HepG2 (cell line): Measurements from ENCODE around the gene PRR29. TPM values are rescaled to one million over a fixed set of nuclear protein-coding genes. Genes with fewer than 3 reads are reported as not detected.

Experiments used
- ATAC-seq: fragments of 200-7000 bp; cut with Tn5 transposase; 3 replicates; pipeline ENCODE4 v1.9.1; 2020; ENCODE audit warnings: mild to moderate bottlenecking, moderate library complexity
- BruUV-seq: library from RNA; stranded (reverse); fragments of 400-500 nt; replicated peaks from 2 replicates; lab custom pipeline; 2021; lab: Mats Ljungman, UMichigan
- CTCF ChIA-PET: fragments of 300-600 bp; formaldehyde crosslinking; extraction: SDS; loops from one replicate; lab custom pipeline; 2021; ENCODE audit warnings: low total read pairs, inconsistent platforms, low intra/inter-chr PET ratio; lab: Yijun Ruan, JAX
- POLR2A ChIA-PET: fragments of 350-600 bp; sonication (Branson Sonifier 250); formaldehyde crosslinking; loops from one replicate; lab custom pipeline; 2020; ENCODE audit warnings: antibody characterized with exemption, inconsistent platforms; lab: Yijun Ruan, JAX
- DNase-seq: peaks from one replicate; pipeline ENCODE4 v3.0.0-alpha.2; 2015; ENCODE audit warnings: low spot score
- FAIRE-seq: peaks from 3 replicates; lab custom pipeline; 2011; peaks lifted over from hg19 to GRCh38; lab: Jason Lieb, UNC
- H2AFZ ChIP-seq: one replicate; pipeline ENCODE4 v1.6.1; 2011; ENCODE audit warnings: low read length, inconsistent platforms
- H3K27ac ChIP-seq: fragments of 300-600 bp; 3 replicates; pipeline ENCODE4 v1.8.0; 2011; ENCODE audit warnings: mixed run types, mild to moderate bottlenecking, mixed read lengths, low read length, inconsistent platforms; ENCODE audit not compliant: insufficient read depth; ENCODE audit errors: extremely low read length
- H3K27me3 ChIP-seq, 2 experiments: fragments of 200-600 bp in 1 of 2; 2 replicates in 1 of 2; 3 replicates in 1 of 2; pipeline versions ENCODE4 v1.6.0 to v1.8.0; 2011; ENCODE audit warnings: low read length in 2 of 2, mild to moderate bottlenecking in 2 of 2, moderate library complexity in 2 of 2, inconsistent platforms in 1 of 2; ENCODE audit not compliant: insufficient read depth in 2 of 2, control insufficient read depth in 1 of 2
- H3K36me3 ChIP-seq, 2 experiments: fragments of 200-600 bp in 1 of 2; replicated peaks in 1 of 2; 2 replicates in 1 of 2; 3 replicates in 1 of 2; pipeline versions ENCODE4 v1.5.1 to v1.8.0; 2011; ENCODE audit warnings: low read length in 2 of 2, inconsistent platforms in 1 of 2; ENCODE audit not compliant: insufficient read depth in 2 of 2, control insufficient read depth in 1 of 2
- H3K4me1 ChIP-seq: 2 replicates; pipeline ENCODE4 v1.5.1; 2012; ENCODE audit warnings: low read length, inconsistent platforms; ENCODE audit not compliant: insufficient read depth
- H3K4me2 ChIP-seq: 2 replicates; pipeline ENCODE4 v1.6.0; 2011; ENCODE audit warnings: low read depth, low read length, inconsistent platforms
- H3K4me3 ChIP-seq, 3 experiments: fragments of 200-600 bp in 1 of 3; sonication (generic), shearing (Covaris generic) in 1 of 3; replicated peaks in 1 of 3; 2 replicates each; pipeline ENCODE4 v1.5.1; 2011 to 2016; ENCODE audit warnings: low read length in 3 of 3, inconsistent platforms in 2 of 3, low read depth in 2 of 3, mild to moderate bottlenecking in 2 of 3, control low read depth in 1 of 3, mixed read lengths in 1 of 3; ENCODE audit not compliant: insufficient read depth in 1 of 3
- H3K79me2 ChIP-seq: one replicate; pipeline ENCODE4 v1.6.1; 2011; ENCODE audit warnings: low read length, inconsistent platforms; ENCODE audit not compliant: insufficient read depth
- H3K9ac ChIP-seq: 2 replicates; pipeline ENCODE4 v1.6.0; 2011; ENCODE audit warnings: mild to moderate bottlenecking, low read depth, low read length, inconsistent platforms; ENCODE audit not compliant: insufficient read depth
- H3K9me3 ChIP-seq: 2 replicates; pipeline ENCODE4 v1.5.1; 2012; ENCODE audit warnings: mild to moderate bottlenecking, low read length
- H4K20me1 ChIP-seq: 2 replicates; pipeline ENCODE4 v1.6.0; 2011; ENCODE audit warnings: inconsistent platforms, mild to moderate bottlenecking, low read length, moderate library complexity; ENCODE audit not compliant: insufficient read depth
- EHMT2 ChIP-seq: fragments of 200-600 bp; sonication (generic); IDR thresholded peaks from 2 replicates; pipeline ENCODE4 v1.7.0; 2017; ENCODE audit warnings: antibody characterized with exemption, low read depth, low read length, borderline replicate concordance
- HMG20B ChIP-seq: conservative IDR thresholded peaks from 2 replicates; pipeline ENCODE4 v1.6.1; 2016; ENCODE audit warnings: missing genetic modification reagents, missing compliant biosample characterization
- HNF4G ChIP-seq, 2 experiments: sonication (generic) in 1 of 2; formaldehyde crosslinking in 1 of 2; IDR thresholded peaks; 2 replicates each; pipeline versions ENCODE4 v1.4.0 to v1.6.1; 2011 to 2020; ENCODE audit warnings: borderline replicate concordance in 2 of 2, low read depth in 2 of 2, mild to moderate bottlenecking in 2 of 2, low read length in 1 of 2, missing genetic modification reagents in 1 of 2, moderate library complexity in 1 of 2
- SP4 ChIP-seq: sonication (generic); formaldehyde crosslinking; IDR thresholded peaks from 2 replicates; pipeline ENCODE4 v1.8.1; 2023; ENCODE audit warnings: mild to moderate bottlenecking, missing genetic modification reagents
- ZC3H13 ChIP-seq: sonication (generic); formaldehyde crosslinking; IDR thresholded peaks from 2 replicates; pipeline ENCODE4 v1.8.1; 2023; ENCODE audit warnings: mild to moderate bottlenecking, missing genetic modification reagents, moderate library complexity
- WGBS: methylation state at CpG from one replicate; pipeline ENCODE4 v1.1.6; 2017; ENCODE audit warnings: low lambda C conversion rate; 5-methylcytosine and 5-hydroxymethylcytosine counted together
- in situ Hi-C: cut with HindIII; loops from 2 replicates; pipeline ENCODE4 v1.10.0; 2017; ENCODE audit warnings: low pct_unique_long_range_greater_than_20kb; ENCODE audit not compliant: extremely low pct_ligation_motif_present
- intact Hi-C: fragments of 100-400 bp; cut with micrococcal nuclease; formaldehyde crosslinking; loops from one replicate; pipeline ENCODE4 v1.10.0; 2022; ENCODE audit not compliant: unreplicated experiment
- polyA plus RNA-seq, 8 experiments: library from polyadenylated mRNA; depleted of rRNA in 3 of 8; stranded (reverse) in 7 of 8; unstranded in 1 of 8; fragments of >200 nt; fragmentation: Illumina TruSeq in 4 of 8; extraction: Trizol in 4 of 8; gene quantifications; 2 replicates each; pipeline versions ENCODE4 v1.2.1 to v1.2.3, GENCODE V29; 2011 to 2016; ENCODE audit warnings: low read depth in 4 of 8, missing spikeins in 1 of 8, mixed read lengths in 1 of 8; ENCODE audit not compliant: insufficient read depth in 1 of 8
- total RNA-seq, 5 experiments: library from RNA; depleted of rRNA; stranded (reverse); fragments of >200 nt; fragmentation: Illumina TruSeq; extraction: Trizol; gene quantifications; 2 replicates each; pipeline ENCODE4 v1.2.3, GENCODE V29; 2016; ENCODE audit warnings: low read depth in 1 of 5
- TF ChIP-seq, protein P1 (sequence below): sonication (generic); formaldehyde crosslinking; IDR thresholded peaks from 2 replicates; pipeline ENCODE4 v1.4.0; 2020; ENCODE audit warnings: mild to moderate bottlenecking, missing genetic modification reagents
- TF ChIP-seq, protein P2 (sequence below): sonication (generic); formaldehyde crosslinking; IDR thresholded peaks from 2 replicates; pipeline ENCODE4 v1.4.0; 2020; ENCODE audit warnings: missing genetic modification reagents, mild to moderate bottlenecking, borderline replicate concordance
- TF ChIP-seq, protein P3 (sequence below): sonication (generic); formaldehyde crosslinking; IDR thresholded peaks from 2 replicates; pipeline ENCODE4 v1.5.0; 2020; ENCODE audit warnings: mild to moderate bottlenecking, missing genetic modification reagents, borderline replicate concordance
- TF ChIP-seq, protein P4 (sequence below): sonication (generic); formaldehyde crosslinking; conservative IDR thresholded peaks from 2 replicates; pipeline ENCODE4 v1.4.0; 2020; ENCODE audit warnings: missing genetic modification reagents

PRR29 gene
- total and polyA plus RNA-seq, 2 of the 13 experiments (the other 11 are each of a cell fraction or from before 2014, with no cell fraction given): 0.07 to 0.20 TPM

DNA sequence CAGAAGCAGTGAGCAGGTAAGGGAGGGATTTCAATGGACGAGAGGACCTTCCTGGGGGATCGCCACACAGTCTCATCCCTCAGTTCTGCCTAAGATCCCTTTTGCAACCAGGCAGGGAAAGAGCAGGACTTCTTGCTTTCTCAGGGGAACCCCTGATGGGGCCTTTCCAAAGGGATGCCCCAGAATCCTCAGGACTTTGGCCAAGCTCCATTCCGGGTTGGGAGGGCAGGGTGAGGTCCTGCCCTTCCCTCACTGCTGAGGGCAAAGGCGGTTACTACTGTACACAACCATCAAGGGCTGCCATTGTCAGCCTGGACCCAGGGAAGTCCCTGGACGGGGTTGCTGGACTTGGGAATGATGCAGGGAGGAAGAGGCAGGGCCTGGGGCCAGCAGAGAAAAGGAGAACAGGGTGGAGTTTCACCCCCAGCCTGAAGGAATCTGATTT, 9.7 kb downstream of the PRR29 start:
- ATAC-seq: peak; percentile 62
- DNase-seq: peak; percentile 52
- H3K27ac ChIP-seq: peak overlapping the region; percentile 1
- H3K9ac ChIP-seq: 0 out of 2 replicates have a peak overlapping the region, but pooled peaks have one; percentile 18
- H3K27me3 ChIP-seq: no peaks in the 10 kb centered on the region
- H3K79me2 ChIP-seq: no peaks in the 10 kb centered on the region
- in situ Hi-C loops: no loop called here
- WGBS: 2% methylated on average over 5 of the region's 5 CpGs
- CTCF ChIA-PET: no interaction called here
- POLR2A ChIA-PET: interaction anchor here (0.7 to 1.2 kb wide), 2 partner anchors 14 to 86 kb away, joined by 3 read pairs; no protein-coding TSS in a partner anchor
- FAIRE-seq: peak; percentile 61
- intact Hi-C loops: loop anchor here (5.0 kb wide), 1 partner anchor 1639 kb away; no protein-coding TSS in a partner anchor
- peak overlapping the region; percentile 81 for H3K4me2 ChIP-seq
- H3K36me3 ChIP-seq: no peaks in the 10 kb centered on the region; a peak in 1 of 5 replicates
- no TSS peak for BruUV-seq
- H3K4me1 ChIP-seq: peaks cover 53% of the 10 kb centered on the region
- peak overlapping the region in 1 of 3 experiments; percentile 32; a peak in 2 of 6 replicates for H3K4me3 ChIP-seq
- no peaks in the 10 kb centered on the region for H3K9me3 ChIP-seq
- H2AFZ ChIP-seq: no peak overlapping the region
- no peaks in the 10 kb centered on the region for H4K20me1 ChIP-seq
- TF ChIP-seq, protein P1, sequence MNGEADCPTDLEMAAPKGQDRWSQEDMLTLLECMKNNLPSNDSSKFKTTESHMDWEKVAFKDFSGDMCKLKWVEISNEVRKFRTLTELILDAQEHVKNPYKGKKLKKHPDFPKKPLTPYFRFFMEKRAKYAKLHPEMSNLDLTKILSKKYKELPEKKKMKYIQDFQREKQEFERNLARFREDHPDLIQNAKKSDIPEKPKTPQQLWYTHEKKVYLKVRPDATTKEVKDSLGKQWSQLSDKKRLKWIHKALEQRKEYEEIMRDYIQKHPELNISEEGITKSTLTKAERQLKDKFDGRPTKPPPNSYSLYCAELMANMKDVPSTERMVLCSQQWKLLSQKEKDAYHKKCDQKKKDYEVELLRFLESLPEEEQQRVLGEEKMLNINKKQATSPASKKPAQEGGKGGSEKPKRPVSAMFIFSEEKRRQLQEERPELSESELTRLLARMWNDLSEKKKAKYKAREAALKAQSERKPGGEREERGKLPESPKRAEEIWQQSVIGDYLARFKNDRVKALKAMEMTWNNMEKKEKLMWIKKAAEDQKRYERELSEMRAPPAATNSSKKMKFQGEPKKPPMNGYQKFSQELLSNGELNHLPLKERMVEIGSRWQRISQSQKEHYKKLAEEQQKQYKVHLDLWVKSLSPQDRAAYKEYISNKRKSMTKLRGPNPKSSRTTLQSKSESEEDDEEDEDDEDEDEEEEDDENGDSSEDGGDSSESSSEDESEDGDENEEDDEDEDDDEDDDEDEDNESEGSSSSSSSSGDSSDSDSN (CRISPR knock-in tag): peak; percentile 56; the same call in 1 of the 2 replicates
- TF ChIP-seq, protein P2, sequence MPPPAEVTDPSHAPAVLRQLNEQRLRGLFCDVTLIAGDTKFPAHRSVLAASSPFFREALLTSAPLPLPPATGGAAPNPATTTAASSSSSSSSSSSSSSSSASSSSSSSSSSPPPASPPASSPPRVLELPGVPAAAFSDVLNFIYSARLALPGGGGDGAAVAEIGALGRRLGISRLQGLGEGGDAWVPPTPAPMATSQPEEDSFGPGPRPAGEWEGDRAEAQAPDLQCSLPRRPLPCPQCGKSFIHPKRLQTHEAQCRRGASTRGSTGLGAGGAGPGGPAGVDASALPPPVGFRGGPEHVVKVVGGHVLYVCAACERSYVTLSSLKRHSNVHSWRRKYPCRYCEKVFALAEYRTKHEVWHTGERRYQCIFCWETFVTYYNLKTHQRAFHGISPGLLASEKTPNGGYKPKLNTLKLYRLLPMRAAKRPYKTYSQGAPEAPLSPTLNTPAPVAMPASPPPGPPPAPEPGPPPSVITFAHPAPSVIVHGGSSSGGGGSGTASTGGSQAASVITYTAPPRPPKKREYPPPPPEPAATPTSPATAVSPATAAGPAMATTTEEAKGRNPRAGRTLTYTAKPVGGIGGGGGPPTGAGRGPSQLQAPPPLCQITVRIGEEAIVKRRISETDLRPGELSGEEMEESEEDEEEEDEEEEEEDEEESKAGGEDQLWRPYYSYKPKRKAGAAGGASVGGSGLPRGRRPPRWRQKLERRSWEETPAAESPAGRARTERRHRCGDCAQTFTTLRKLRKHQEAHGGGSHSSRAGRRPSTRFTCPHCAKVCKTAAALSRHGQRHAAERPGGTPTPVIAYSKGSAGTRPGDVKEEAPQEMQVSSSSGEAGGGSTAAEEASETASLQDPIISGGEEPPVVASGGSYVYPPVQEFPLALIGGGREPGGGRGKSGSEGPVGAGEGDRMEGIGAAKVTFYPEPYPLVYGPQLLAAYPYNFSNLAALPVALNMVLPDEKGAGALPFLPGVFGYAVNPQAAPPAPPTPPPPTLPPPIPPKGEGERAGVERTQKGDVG (CRISPR knock-in tag): no peak
- TF ChIP-seq SP4 (CRISPR knock-in tag) (0 out of 2 replicates have a peak, but pooled peaks have one; percentile 20), ZC3H13 (no peak), HMG20B (CRISPR knock-in tag) (no peak), HNF4G (IDR thresholded peaks at IDR 0.05; ENCODE audit: borderline replicate concordance, low read depth, low read length) (peak; percentile 84), HNF4G (CRISPR knock-in tag; IDR thresholded peaks at IDR 0.05; ENCODE audit: borderline replicate concordance, low read depth) (peak; percentile 24; the same call in 1 of the 2 replicates), EHMT2 (no peak; the same call in 1 of the 2 replicates)
- TF ChIP-seq, protein P3, sequence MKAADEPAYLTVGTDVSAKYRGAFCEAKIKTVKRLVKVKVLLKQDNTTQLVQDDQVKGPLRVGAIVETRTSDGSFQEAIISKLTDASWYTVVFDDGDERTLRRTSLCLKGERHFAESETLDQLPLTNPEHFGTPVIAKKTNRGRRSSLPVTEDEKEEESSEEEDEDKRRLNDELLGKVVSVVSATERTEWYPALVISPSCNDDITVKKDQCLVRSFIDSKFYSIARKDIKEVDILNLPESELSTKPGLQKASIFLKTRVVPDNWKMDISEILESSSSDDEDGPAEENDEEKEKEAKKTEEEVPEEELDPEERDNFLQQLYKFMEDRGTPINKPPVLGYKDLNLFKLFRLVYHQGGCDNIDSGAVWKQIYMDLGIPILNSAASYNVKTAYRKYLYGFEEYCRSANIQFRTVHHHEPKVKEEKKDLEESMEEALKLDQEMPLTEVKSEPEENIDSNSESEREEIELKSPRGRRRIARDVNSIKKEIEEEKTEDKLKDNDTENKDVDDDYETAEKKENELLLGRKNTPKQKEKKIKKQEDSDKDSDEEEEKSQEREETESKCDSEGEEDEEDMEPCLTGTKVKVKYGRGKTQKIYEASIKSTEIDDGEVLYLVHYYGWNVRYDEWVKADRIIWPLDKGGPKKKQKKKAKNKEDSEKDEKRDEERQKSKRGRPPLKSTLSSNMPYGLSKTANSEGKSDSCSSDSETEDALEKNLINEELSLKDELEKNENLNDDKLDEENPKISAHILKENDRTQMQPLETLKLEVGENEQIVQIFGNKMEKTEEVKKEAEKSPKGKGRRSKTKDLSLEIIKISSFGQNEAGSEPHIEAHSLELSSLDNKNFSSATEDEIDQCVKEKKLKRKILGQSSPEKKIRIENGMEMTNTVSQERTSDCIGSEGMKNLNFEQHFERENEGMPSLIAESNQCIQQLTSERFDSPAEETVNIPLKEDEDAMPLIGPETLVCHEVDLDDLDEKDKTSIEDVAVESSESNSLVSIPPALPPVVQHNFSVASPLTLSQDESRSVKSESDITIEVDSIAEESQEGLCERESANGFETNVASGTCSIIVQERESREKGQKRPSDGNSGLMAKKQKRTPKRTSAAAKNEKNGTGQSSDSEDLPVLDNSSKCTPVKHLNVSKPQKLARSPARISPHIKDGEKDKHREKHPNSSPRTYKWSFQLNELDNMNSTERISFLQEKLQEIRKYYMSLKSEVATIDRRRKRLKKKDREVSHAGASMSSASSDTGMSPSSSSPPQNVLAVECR (CRISPR knock-in tag): 0 out of 2 replicates have a peak, but pooled peaks have one; percentile 10
- TF ChIP-seq, protein P4, sequence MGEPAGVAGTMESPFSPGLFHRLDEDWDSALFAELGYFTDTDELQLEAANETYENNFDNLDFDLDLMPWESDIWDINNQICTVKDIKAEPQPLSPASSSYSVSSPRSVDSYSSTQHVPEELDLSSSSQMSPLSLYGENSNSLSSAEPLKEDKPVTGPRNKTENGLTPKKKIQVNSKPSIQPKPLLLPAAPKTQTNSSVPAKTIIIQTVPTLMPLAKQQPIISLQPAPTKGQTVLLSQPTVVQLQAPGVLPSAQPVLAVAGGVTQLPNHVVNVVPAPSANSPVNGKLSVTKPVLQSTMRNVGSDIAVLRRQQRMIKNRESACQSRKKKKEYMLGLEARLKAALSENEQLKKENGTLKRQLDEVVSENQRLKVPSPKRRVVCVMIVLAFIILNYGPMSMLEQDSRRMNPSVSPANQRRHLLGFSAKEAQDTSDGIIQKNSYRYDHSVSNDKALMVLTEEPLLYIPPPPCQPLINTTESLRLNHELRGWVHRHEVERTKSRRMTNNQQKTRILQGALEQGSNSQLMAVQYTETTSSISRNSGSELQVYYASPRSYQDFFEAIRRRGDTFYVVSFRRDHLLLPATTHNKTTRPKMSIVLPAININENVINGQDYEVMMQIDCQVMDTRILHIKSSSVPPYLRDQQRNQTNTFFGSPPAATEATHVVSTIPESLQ: no peak
